ENCODE results near the gene FARS2. TPM values are rescaled to one million over a fixed set of nuclear protein-coding genes. Genes with fewer than 3 reads are reported as not detected.

The FARS2 gene
- polyA plus RNA-seq, 3 donors: 12.2 to 21.6 (median 17.7) TPM

DNA sequence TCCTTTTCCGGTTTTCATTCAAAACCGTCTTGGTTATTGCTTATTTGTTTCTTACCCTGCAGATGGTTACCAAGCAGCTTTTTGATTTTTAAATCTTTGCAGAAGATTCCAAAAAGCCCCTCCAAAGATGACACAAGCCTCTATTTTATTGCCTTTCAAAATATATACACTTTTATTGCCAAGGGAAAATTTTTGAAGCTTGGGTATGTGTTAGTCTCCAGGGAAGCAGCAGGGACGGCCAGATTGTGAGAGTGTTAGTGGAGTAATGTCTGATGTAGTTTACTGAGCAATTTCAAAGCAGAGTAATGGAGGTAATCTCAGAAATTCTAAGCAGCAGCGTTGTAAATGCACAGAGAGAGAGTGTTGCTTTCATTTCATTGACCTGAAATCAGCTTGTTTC, 193.8 kb downstream of the FARS2 start:
- TF ChIP-seq, protein P1, sequence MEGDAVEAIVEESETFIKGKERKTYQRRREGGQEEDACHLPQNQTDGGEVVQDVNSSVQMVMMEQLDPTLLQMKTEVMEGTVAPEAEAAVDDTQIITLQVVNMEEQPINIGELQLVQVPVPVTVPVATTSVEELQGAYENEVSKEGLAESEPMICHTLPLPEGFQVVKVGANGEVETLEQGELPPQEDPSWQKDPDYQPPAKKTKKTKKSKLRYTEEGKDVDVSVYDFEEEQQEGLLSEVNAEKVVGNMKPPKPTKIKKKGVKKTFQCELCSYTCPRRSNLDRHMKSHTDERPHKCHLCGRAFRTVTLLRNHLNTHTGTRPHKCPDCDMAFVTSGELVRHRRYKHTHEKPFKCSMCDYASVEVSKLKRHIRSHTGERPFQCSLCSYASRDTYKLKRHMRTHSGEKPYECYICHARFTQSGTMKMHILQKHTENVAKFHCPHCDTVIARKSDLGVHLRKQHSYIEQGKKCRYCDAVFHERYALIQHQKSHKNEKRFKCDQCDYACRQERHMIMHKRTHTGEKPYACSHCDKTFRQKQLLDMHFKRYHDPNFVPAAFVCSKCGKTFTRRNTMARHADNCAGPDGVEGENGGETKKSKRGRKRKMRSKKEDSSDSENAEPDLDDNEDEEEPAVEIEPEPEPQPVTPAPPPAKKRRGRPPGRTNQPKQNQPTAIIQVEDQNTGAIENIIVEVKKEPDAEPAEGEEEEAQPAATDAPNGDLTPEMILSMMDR (IDR thresholded peaks at IDR 0.05): no peak
- Mint-ChIP-seq H3K36me3 (peaks cover 0 to 3% of the 10 kb centered on the region in 2 donors), H3K27ac (no peak overlapping the region), H3K27me3 (ENCODE audit: low read depth in 3 of 3) (peaks cover 0 to 2% (median 0%) of the 10 kb centered on the region in 3 donors), H3K4me1 (no peaks in the 10 kb centered on the region), H3K4me3 (no peak overlapping the region), H3K9me3 (no peaks in the 10 kb centered on the region)
- Histone ChIP-seq H3K27me3 (ENCODE audit: control insufficient read depth in 2 of 2, insufficient read depth in 2 of 2, low read length in 2 of 2) (no peaks in the 10 kb centered on the region), H3K36me3 (replicated peaks in 1 of 2; ENCODE audit: control insufficient read depth in 1 of 2, insufficient read depth in 2 of 2, low read length in 2 of 2) (no peaks in the 10 kb centered on the region), H2AFZ (ENCODE audit: insufficient read depth, low read depth, low read length, poor library complexity, severe bottlenecking) (no peak overlapping the region), H3K27ac (ENCODE audit: low read depth in 1 of 2, low read length in 2 of 2) (no peak overlapping the region), H3K4me2 (replicated peaks; ENCODE audit: extremely low read depth, low read length, poor library complexity, severe bottlenecking) (no peak overlapping the region), H3K9ac (ENCODE audit: insufficient read depth, low read length, poor library complexity, severe bottlenecking) (no peak overlapping the region), H4K20me1 (ENCODE audit: insufficient read depth, low read length) (no peaks in the 10 kb centered on the region), H3K4me1 (ENCODE audit: control insufficient read depth in 1 of 2, insufficient read depth in 2 of 2, low read length in 2 of 2) (no peaks in the 10 kb centered on the region), H3K79me2 (ENCODE audit: insufficient read depth, low read length) (no peaks in the 10 kb centered on the region), H3K4me3 (replicated peaks in 1 of 3; ENCODE audit: low read depth in 2 of 3, low read length in 3 of 3) (no peak overlapping the region), H3K9me3 (replicated peaks in 1 of 2; ENCODE audit: control insufficient read depth in 1 of 2, insufficient read depth in 1 of 2, low read length in 2 of 2) (no peaks in the 10 kb centered on the region)
- intact Hi-C loops (cut with micrococcal nuclease): no loop called here
- no CpG with 5 or more reads among the region's 4 CpGs for WGBS (ENCODE audit: insufficient coverage)
- DNase-seq: no peak

GRCh38 chr6:5457041-5457440, 195.7 kb downstream of the FARS2 start:
- no peak overlapping the region for H3K9ac ChIP-seq (ENCODE audit: insufficient read depth, low read length, poor library complexity, severe bottlenecking)
- peaks cover 0 to 2% (median 0%) of the 10 kb centered on the region in 3 donors for H3K27me3 Mint-ChIP-seq (ENCODE audit: low read depth in 3 of 3)
- H3K4me2 ChIP-seq (replicated peaks; ENCODE audit: extremely low read depth, low read length, poor library complexity, severe bottlenecking): no peak overlapping the region
- peaks cover 0 to 6% of the 10 kb centered on the region in 2 donors for H3K36me3 Mint-ChIP-seq
- no peak overlapping the region for H2AFZ ChIP-seq (ENCODE audit: insufficient read depth, low read depth, low read length, poor library complexity, severe bottlenecking)
- H3K9me3 Mint-ChIP-seq: peaks cover 0 to 3% (median 0%) of the 10 kb centered on the region in 7 donors
- H3K27ac ChIP-seq (ENCODE audit: low read depth in 1 of 2, low read length in 2 of 2): no peak overlapping the region
- H3K4me3 ChIP-seq (replicated peaks in 1 of 3; ENCODE audit: low read depth in 2 of 3, low read length in 3 of 3): no peak overlapping the region
- H3K4me3 Mint-ChIP-seq: no peak overlapping the region
- H3K4me1 Mint-ChIP-seq: no peaks in the 10 kb centered on the region
- intact Hi-C loops (cut with micrococcal nuclease): no loop called here
- no peaks in the 10 kb centered on the region for H3K27me3 ChIP-seq (ENCODE audit: control insufficient read depth in 2 of 2, insufficient read depth in 2 of 2, low read length in 2 of 2)
- TF ChIP-seq, protein P1 (IDR thresholded peaks at IDR 0.05): no peak
- WGBS (ENCODE audit: insufficient coverage): 89% methylated on average over 3 of the region's 9 CpGs
- no peaks in the 10 kb centered on the region for H3K9me3 ChIP-seq (replicated peaks in 1 of 2; ENCODE audit: control insufficient read depth in 1 of 2, insufficient read depth in 1 of 2, low read length in 2 of 2)
- H3K36me3 ChIP-seq (replicated peaks in 1 of 2; ENCODE audit: control insufficient read depth in 1 of 2, insufficient read depth in 2 of 2, low read length in 2 of 2): no peaks in the 10 kb centered on the region
- H3K79me2 ChIP-seq (ENCODE audit: insufficient read depth, low read length): no peaks in the 10 kb centered on the region
- H3K4me1 ChIP-seq (ENCODE audit: control insufficient read depth in 1 of 2, insufficient read depth in 2 of 2, low read length in 2 of 2): no peaks in the 10 kb centered on the region
- no peaks in the 10 kb centered on the region for H4K20me1 ChIP-seq (ENCODE audit: insufficient read depth, low read length)
- DNase-seq: no peak
- no peak overlapping the region for H3K27ac Mint-ChIP-seq

All from CD14-positive monocyte (primary cell).